Body of pancreas (tissue), 4 donors: ENCODE results near the gene MMD. TPM values are rescaled to one million over a fixed set of nuclear protein-coding genes. Genes with fewer than 3 reads are reported as not detected.

ENCODE experiments used
- ATAC-seq: fragments of 150-250 bp; one replicate; pipeline ENCODE4 v1.9.1; 2016
- DNase-seq, 4 donors: peaks; one replicate each; pipeline ENCODE4 v3.0.0-alpha.2; 2019
- H3K27ac ChIP-seq, 4 donors: fragments of 200-600 bp; sonication (generic); 1 replicate in 3 of 4; 2 replicates in 1 of 4; pipeline versions ENCODE4 v1.5.1 to v1.6.1; 2016 to 2019; ENCODE audit warnings: mild to moderate bottlenecking in 1 of 4, mixed read lengths in 1 of 4, moderate library complexity in 1 of 4
- H3K27me3 ChIP-seq, 2 donors: fragments of 200-600 bp; sonication (generic); one replicate each; pipeline ENCODE4 v1.6.0; 2016; ENCODE audit warnings: mild to moderate bottlenecking in 1 of 2
- H3K36me3 ChIP-seq, 2 donors: fragments of 200-600 bp; sonication (generic); replicated peaks in 1 of 2; 2 replicates each; pipeline ENCODE4 v1.5.1; 2016; ENCODE audit warnings: low read depth in 2 of 2; ENCODE audit not compliant: insufficient read depth in 1 of 2
- H3K4me1 ChIP-seq: fragments of 200-600 bp; sonication (generic); one replicate; pipeline ENCODE4 v1.6.0; 2016
- H3K4me3 ChIP-seq, 2 donors: fragments of 200-600 bp; sonication (generic); 1 replicate in 1 of 2; 2 replicates in 1 of 2; pipeline ENCODE4 v1.5.1; 2016 to 2019
- H3K9me3 ChIP-seq, 3 donors: fragments of 200-600 bp; sonication (generic); 1 replicate in 2 of 3; 2 replicates in 1 of 3; pipeline ENCODE4 v1.5.1; 2016
- CTCF ChIP-seq, 7 experiments: fragments of 450-650 bp in 4 of 7; fragments of 200-600 bp in 3 of 7; sonication (generic) in 3 of 7; IDR thresholded peaks; one replicate each; pipeline ENCODE4 v1.5.1; 2016 to 2019; ENCODE audit warnings: antibody characterized with exemption in 7 of 7
- POLR2A ChIP-seq, 3 donors: fragments of 450-650 bp; IDR thresholded peaks; one replicate each; pipeline ENCODE4 v1.6.1; 2016; ENCODE audit warnings: antibody characterized with exemption in 3 of 3, mild to moderate bottlenecking in 2 of 3
- WGBS, 2 donors: methylation state at CpG; one replicate each; pipeline ENCODE4 v1.1.5; 2017; 5-methylcytosine and 5-hydroxymethylcytosine counted together
- intact Hi-C: fragments of 100-400 bp; cut with DNase I; formaldehyde crosslinking; loops from one replicate; pipeline ENCODE4 v1.15.1; 2023
- total RNA-seq, 2 donors: library from RNA; depleted of rRNA; stranded (reverse); fragments of >200 nt; gene quantifications; one replicate each; pipeline ENCODE4 v1.1.0, GENCODE V29; 2016

MMD gene
- total RNA-seq, 2 donors from 2014 or later, result 4.4 to 12.5 TPM

DNA sequence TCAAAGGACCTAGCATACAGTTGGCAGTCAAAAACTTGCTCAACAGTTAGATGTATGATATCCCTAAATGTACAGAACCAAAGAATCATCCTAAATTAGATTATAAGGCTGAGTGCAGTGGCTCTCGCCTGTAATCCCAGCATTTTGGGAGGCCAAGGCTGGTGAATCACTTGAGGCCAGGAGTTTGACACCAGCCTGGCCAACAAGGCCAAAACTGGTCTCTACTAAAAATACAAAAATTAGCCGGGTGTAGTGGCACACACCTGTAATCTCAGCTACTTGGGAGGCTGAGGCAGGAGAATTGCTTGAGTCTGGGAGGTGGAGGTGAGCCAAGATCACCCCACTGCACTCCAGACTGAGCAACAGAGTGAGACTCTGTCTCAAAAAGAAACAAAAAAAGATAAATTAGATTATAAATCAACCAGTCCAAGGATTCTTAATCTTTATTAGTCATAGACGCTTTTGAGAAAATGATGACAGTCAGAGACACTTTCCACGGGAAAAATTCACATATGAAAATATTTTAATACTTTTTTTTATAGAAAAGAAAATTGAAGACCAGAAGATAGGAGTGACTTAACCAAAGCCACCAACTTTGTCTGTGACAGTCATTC is 77.6 kb downstream of the MMD start:
- no peaks in the 10 kb centered on the region for H3K9me3 ChIP-seq
- no peak overlapping the region for H3K27ac ChIP-seq
- H3K36me3 ChIP-seq, result no peaks in the 10 kb centered on the region
- ATAC-seq (no peak), DNase-seq (no peak)
- intact Hi-C loops, result loop anchor here (10.0 kb wide), 1 partner anchor 349 kb away; no protein-coding TSS in a partner anchor
- H3K4me3 ChIP-seq, result no peak overlapping the region
- TF ChIP-seq POLR2A (IDR thresholded peaks at IDR 0.05), result no peak
- no peak for TF ChIP-seq CTCF (IDR thresholded peaks at IDR 0.05)
- 67 to 80% methylated on average over 4 of the region's 4 CpGs for WGBS, 2 donors
- no peaks in the 10 kb centered on the region for H3K27me3 ChIP-seq
- H3K4me1 ChIP-seq, result no peaks in the 10 kb centered on the region

- WGBS, 2 donors, result 80 to 86% methylated on average over 6 of the region's 6 CpGs
Measured at GRCh38 chr17:55342800-55343585, 78.6 kb downstream of the MMD start.

More at GRCh38 chr17:55342800-55343585, 78.6 kb downstream of the MMD start:
- no peaks in the 10 kb centered on the region for H3K9me3 ChIP-seq
- intact Hi-C loops, result loop anchor here (10.0 kb wide), 1 partner anchor 348 kb away; no protein-coding TSS in a partner anchor
- no peak overlapping the region for H3K27ac ChIP-seq
- H3K4me3 ChIP-seq, result no peak overlapping the region
- no peak for DNase-seq
- no peak for ATAC-seq
- H3K4me1 ChIP-seq, result no peaks in the 10 kb centered on the region
- H3K27me3 ChIP-seq, result no peaks in the 10 kb centered on the region
- no peaks in the 10 kb centered on the region for H3K36me3 ChIP-seq
- TF ChIP-seq CTCF (IDR thresholded peaks at IDR 0.05) (no peak), POLR2A (IDR thresholded peaks at IDR 0.05) (no peak)

Other genes starting within 250 kb of the MMD start
- gene HLF, start 156.9 kb downstream of the MMD start, total RNA-seq, result 1 to 10 TPM; 4.2 to 4.9 TPM
- not detected for gene SMIM36, start 89.6 kb upstream of the MMD start, total RNA-seq